Gastrocnemius medialis (tissue), 4 donors: ENCODE measurements around the gene EML3. TPM values are rescaled to one million over a fixed set of nuclear protein-coding genes. Genes with fewer than 3 reads are reported as not detected.

Experiments used
- ATAC-seq, 2 donors: fragments of 150-250 bp; one replicate each; pipeline ENCODE4 v1.9.1; 2016
- DNase-seq, 2 donors: peaks; one replicate each; pipeline ENCODE4 v3.0.0-alpha.2; 2019
- H3K27ac ChIP-seq, 4 donors: fragments of 200-600 bp; sonication (generic); 1 replicate in 1 of 4; 2 replicates in 3 of 4; pipeline ENCODE4 v1.5.1; 2016 to 2018; ENCODE audit warnings: mild to moderate bottlenecking in 2 of 4, moderate library complexity in 1 of 4
- H3K27me3 ChIP-seq, 3 donors: fragments of 200-600 bp; sonication (generic) in 2 of 3; 1 replicate in 1 of 3; 2 replicates in 2 of 3; pipeline versions ENCODE4 v1.5.1 to v1.6.0; 2016 to 2019; ENCODE audit warnings: mild to moderate bottlenecking in 1 of 3, moderate library complexity in 1 of 3
- H3K36me3 ChIP-seq, 2 donors: fragments of 200-600 bp; sonication (generic) in 1 of 2; one replicate each; pipeline ENCODE4 v1.5.1; 2017 to 2018
- H3K4me1 ChIP-seq, 2 donors: fragments of 200-600 bp; sonication (generic) in 1 of 2; one replicate each; pipeline ENCODE4 v1.5.1; 2016 to 2017; ENCODE audit warnings: mild to moderate bottlenecking in 2 of 2
- H3K4me3 ChIP-seq, 4 donors: fragments of 200-600 bp; sonication (generic) in 3 of 4; 1 replicate in 1 of 4; 2 replicates in 3 of 4; pipeline ENCODE4 v1.5.1; 2016 to 2019; ENCODE audit warnings: mild to moderate bottlenecking in 2 of 4
- H3K9me3 ChIP-seq, 3 donors: fragments of 200-600 bp; sonication (generic) in 2 of 3; 1 replicate in 1 of 3; 2 replicates in 2 of 3; pipeline ENCODE4 v1.5.1; 2016 to 2019
- CTCF ChIP-seq, 5 experiments: fragments of 450-650 bp in 3 of 5; fragments of 200-600 bp in 2 of 5; sonication (generic) in 2 of 5; IDR thresholded peaks in 4 of 5; conservative IDR thresholded peaks in 1 of 5; 1 replicate in 4 of 5; 2 replicates in 1 of 5; pipeline ENCODE4 v1.5.1; 2016 to 2019; ENCODE audit warnings: antibody characterized with exemption in 5 of 5, mild to moderate bottlenecking in 3 of 5, moderate library complexity in 3 of 5
- POLR2A ChIP-seq, 2 donors: fragments of 450-650 bp; IDR thresholded peaks; one replicate each; pipeline ENCODE4 v1.6.1; 2017; ENCODE audit warnings: antibody characterized with exemption in 2 of 2, mild to moderate bottlenecking in 2 of 2, moderate library complexity in 2 of 2
- in situ Hi-C, 4 donors: fragments of 200-750 bp; cut with MboI; loops; one replicate each; pipeline versions ENCODE4 v1.15.0 to v1.8.0; 2017; ENCODE audit warnings: low sequenced_read_pairs in 4 of 4
- intact Hi-C: fragments of 100-400 bp; cut with DNase I; formaldehyde crosslinking; loops from one replicate; pipeline ENCODE4 v1.15.1; 2023; ENCODE audit warnings: low total_unique reads
- total RNA-seq, 4 donors: library from RNA; depleted of rRNA; stranded (reverse); fragments of >200 nt; gene quantifications; one replicate each; pipeline versions ENCODE4 v1.1.0 to v1.2.3, GENCODE V29; 2016

Gene EML3
- total RNA-seq, 4 donors from 2014 or later = 4.7 to 7.9 (median 7.0) TPM

GRCh38 chr11:62578541-62578940 is 34.0 kb downstream of the EML3 start:
- Histone ChIP-seq H3K36me3 (peaks cover 0 to 33% of the 10 kb centered on the region in 2 donors), H3K9me3 (no peaks in the 10 kb centered on the region), H3K4me3 (no peak overlapping the region), H3K27ac (peak overlapping the region; percentile 27 to 93 (median 90)), H3K4me1 (peaks cover 23 to 32% of the 10 kb centered on the region in 2 donors), H3K27me3 (no peaks in the 10 kb centered on the region)
- in situ Hi-C loops = no loop called here
- intact Hi-C loops = no loop called here
- ATAC-seq = no peak
- TF ChIP-seq POLR2A (IDR thresholded peaks at IDR 0.05) (no peak), CTCF (IDR thresholded peaks at IDR 0.05 in 4 of 5, conservative IDR thresholded peaks at IDR 0.05 in 1 of 5) (no peak)
- DNase-seq = no peak

GRCh38 chr11:62577046-62577714 is 35.4 kb downstream of the EML3 start:
- H3K27ac ChIP-seq = peak overlapping the region; percentile 56 to 93 (median 90)
- DNase-seq (no peak), ATAC-seq (peak in 1 of 2 donors; percentile 6)
- TF ChIP-seq CTCF (IDR thresholded peaks at IDR 0.05 in 4 of 5, conservative IDR thresholded peaks at IDR 0.05 in 1 of 5) (no peak), POLR2A (IDR thresholded peaks at IDR 0.05) (peak; percentile 18 to 36)
- H3K36me3 ChIP-seq = peaks cover 0 to 32% of the 10 kb centered on the region in 2 donors
- H3K9me3 ChIP-seq = no peaks in the 10 kb centered on the region
- no peaks in the 10 kb centered on the region for H3K27me3 ChIP-seq
- in situ Hi-C loops = no loop called here
- H3K4me1 ChIP-seq = peaks cover 29 to 39% of the 10 kb centered on the region in 2 donors
- intact Hi-C loops = no loop called here
- no peak overlapping the region for H3K4me3 ChIP-seq

GRCh38 chr11:62575837-62576236 is 36.7 kb downstream of the EML3 start:
- no peak for ATAC-seq
- peak overlapping the region; percentile 56 to 93 (median 90) for H3K27ac ChIP-seq
- TF ChIP-seq CTCF (IDR thresholded peaks at IDR 0.05 in 4 of 5, conservative IDR thresholded peaks at IDR 0.05 in 1 of 5) (no peak), POLR2A (IDR thresholded peaks at IDR 0.05) (no peak)
- no peaks in the 10 kb centered on the region for H3K9me3 ChIP-seq
- no peaks in the 10 kb centered on the region for H3K27me3 ChIP-seq
- peaks cover 36 to 45% of the 10 kb centered on the region in 2 donors for H3K4me1 ChIP-seq
- no peak for DNase-seq
- in situ Hi-C loops = no loop called here
- intact Hi-C loops = no loop called here
- H3K4me3 ChIP-seq = peak overlapping the region in 2 of 4 donors; percentile 7 to 57
- peaks cover 0 to 41% of the 10 kb centered on the region in 2 donors for H3K36me3 ChIP-seq

GRCh38 chr11:62575156-62575555 is 37.4 kb downstream of the EML3 start:
- H3K4me1 ChIP-seq = peaks cover 41 to 51% of the 10 kb centered on the region in 2 donors
- in situ Hi-C loops (no loop called here), intact Hi-C loops (no loop called here)
- DNase-seq (peak in 1 of 2 donors; percentile 53), ATAC-seq (no peak)
- no peaks in the 10 kb centered on the region for H3K9me3 ChIP-seq
- H3K4me3 ChIP-seq = peak overlapping the region; percentile 57 to 87 (median 65)
- TF ChIP-seq CTCF (IDR thresholded peaks at IDR 0.05 in 4 of 5, conservative IDR thresholded peaks at IDR 0.05 in 1 of 5) (no peak), POLR2A (IDR thresholded peaks at IDR 0.05) (no peak)
- no peaks in the 10 kb centered on the region for H3K27me3 ChIP-seq
- H3K27ac ChIP-seq = peak overlapping the region; percentile 88 to 93 (median 90)
- peaks cover 0 to 45% of the 10 kb centered on the region in 2 donors for H3K36me3 ChIP-seq
